Gastrocnemius medialis (tissue), 4 donors: ENCODE data around the gene C19orf12. TPM values are rescaled to one million over a fixed set of nuclear protein-coding genes. Genes with fewer than 3 reads are reported as not detected.
"Not testable (repeated sequence)": the region's sequence is repeated elsewhere in the genome, so short reads cannot be mapped to it uniquely, and the experiment has no call there.

Experiments
- ATAC-seq, 2 donors: fragments of 150-250 bp; one replicate each; pipeline ENCODE4 v1.9.1; 2016
- DNase-seq, 2 donors: peaks; one replicate each; pipeline ENCODE4 v3.0.0-alpha.2; 2019
- H3K27ac ChIP-seq, 4 donors: fragments of 200-600 bp; sonication (generic); 1 replicate in 1 of 4; 2 replicates in 3 of 4; pipeline ENCODE4 v1.5.1; 2016 to 2018; ENCODE audit warnings: mild to moderate bottlenecking in 2 of 4, moderate library complexity in 1 of 4
- H3K27me3 ChIP-seq, 3 donors: fragments of 200-600 bp; sonication (generic) in 2 of 3; 1 replicate in 1 of 3; 2 replicates in 2 of 3; pipeline versions ENCODE4 v1.5.1 to v1.6.0; 2016 to 2019; ENCODE audit warnings: mild to moderate bottlenecking in 1 of 3, moderate library complexity in 1 of 3
- H3K36me3 ChIP-seq, 2 donors: fragments of 200-600 bp; sonication (generic) in 1 of 2; one replicate each; pipeline ENCODE4 v1.5.1; 2017 to 2018
- H3K4me1 ChIP-seq, 2 donors: fragments of 200-600 bp; sonication (generic) in 1 of 2; one replicate each; pipeline ENCODE4 v1.5.1; 2016 to 2017; ENCODE audit warnings: mild to moderate bottlenecking in 2 of 2
- H3K4me3 ChIP-seq, 4 donors: fragments of 200-600 bp; sonication (generic) in 3 of 4; 1 replicate in 1 of 4; 2 replicates in 3 of 4; pipeline ENCODE4 v1.5.1; 2016 to 2019; ENCODE audit warnings: mild to moderate bottlenecking in 2 of 4
- H3K9me3 ChIP-seq, 3 donors: fragments of 200-600 bp; sonication (generic) in 2 of 3; 1 replicate in 1 of 3; 2 replicates in 2 of 3; pipeline ENCODE4 v1.5.1; 2016 to 2019
- CTCF ChIP-seq, 5 experiments: fragments of 450-650 bp in 3 of 5; fragments of 200-600 bp in 2 of 5; sonication (generic) in 2 of 5; IDR thresholded peaks in 4 of 5; conservative IDR thresholded peaks in 1 of 5; 1 replicate in 4 of 5; 2 replicates in 1 of 5; pipeline ENCODE4 v1.5.1; 2016 to 2019; ENCODE audit warnings: antibody characterized with exemption in 5 of 5, mild to moderate bottlenecking in 3 of 5, moderate library complexity in 3 of 5
- POLR2A ChIP-seq, 2 donors: fragments of 450-650 bp; IDR thresholded peaks; one replicate each; pipeline ENCODE4 v1.6.1; 2017; ENCODE audit warnings: antibody characterized with exemption in 2 of 2, mild to moderate bottlenecking in 2 of 2, moderate library complexity in 2 of 2
- in situ Hi-C, 4 donors: fragments of 200-750 bp; cut with MboI; loops; one replicate each; pipeline versions ENCODE4 v1.15.0 to v1.8.0; 2017; ENCODE audit warnings: low sequenced_read_pairs in 4 of 4
- intact Hi-C: fragments of 100-400 bp; cut with DNase I; formaldehyde crosslinking; loops from one replicate; pipeline ENCODE4 v1.15.1; 2023; ENCODE audit warnings: low total_unique reads
- total RNA-seq, 4 donors: library from RNA; depleted of rRNA; stranded (reverse); fragments of >200 nt; gene quantifications; one replicate each; pipeline versions ENCODE4 v1.1.0 to v1.2.3, GENCODE V29; 2016

C19orf12 gene
- total RNA-seq, 4 donors from 2014 or later, result 54.4 to 142 (median 69.8) TPM

GRCh38 chr19:29672933-29673336, 42.1 kb downstream of the C19orf12 start:
- no peak for ATAC-seq
- peaks cover 95 to 98% of the 10 kb centered on the region in 2 donors for H3K4me1 ChIP-seq
- no peaks in the 10 kb centered on the region for H3K27me3 ChIP-seq
- H3K4me3 ChIP-seq, result peak overlapping the region in 2 of 4 donors; percentile 6 to 29
- peak overlapping the region; percentile 94 to 100 (median 98) for H3K27ac ChIP-seq
- in situ Hi-C loops, result no loop called here
- H3K36me3 ChIP-seq, result peaks cover 0 to 24% of the 10 kb centered on the region in 2 donors
- intact Hi-C loops, result no loop called here
- H3K9me3 ChIP-seq, result no peaks in the 10 kb centered on the region
- peak in 1 of 2 donors; percentile 50 for DNase-seq
- TF ChIP-seq POLR2A (IDR thresholded peaks at IDR 0.05), result no peak
- TF ChIP-seq CTCF (IDR thresholded peaks at IDR 0.05 in 4 of 5, conservative IDR thresholded peaks at IDR 0.05 in 1 of 5), result no peak

- Histone ChIP-seq H3K36me3 (peaks cover 0 to 24% of the 10 kb centered on the region in 2 donors), H3K27ac (peak overlapping the region; percentile 94 to 100 (median 98)), H3K27me3 (no peaks in the 10 kb centered on the region), H3K4me1 (peaks cover 95 to 98% of the 10 kb centered on the region in 2 donors), H3K4me3 (peak overlapping the region in 3 of 4 donors; percentile 6 to 33 (median 29)), H3K9me3 (no peaks in the 10 kb centered on the region)
- intact Hi-C loops, result no loop called here
- in situ Hi-C loops, result no loop called here
- no peak for TF ChIP-seq POLR2A (IDR thresholded peaks at IDR 0.05)
- TF ChIP-seq CTCF (IDR thresholded peaks at IDR 0.05 in 4 of 5, conservative IDR thresholded peaks at IDR 0.05 in 1 of 5), result no peak
- peak in 1 of 2 donors; percentile 38 for DNase-seq
- no peak for ATAC-seq
Measured at GRCh38 chr19:29672319-29672932, 42.6 kb downstream of the C19orf12 start.

GRCh38 chr19:29671393-29672160, 43.5 kb downstream of the C19orf12 start:
- H3K4me3 ChIP-seq, result peak overlapping the region in 3 of 4 donors; percentile 9 to 33 (median 29)
- peaks cover 94 to 95% of the 10 kb centered on the region in 2 donors for H3K4me1 ChIP-seq
- ATAC-seq (peak; percentile 81 to 85), DNase-seq (peak; percentile 86 to 92)
- peak; percentile 46 to 78 (median 52) for TF ChIP-seq CTCF (IDR thresholded peaks at IDR 0.05 in 4 of 5, conservative IDR thresholded peaks at IDR 0.05 in 1 of 5)
- TF ChIP-seq POLR2A (IDR thresholded peaks at IDR 0.05), result peak; percentile 51 to 79
- peaks cover 0 to 24% of the 10 kb centered on the region in 2 donors for H3K36me3 ChIP-seq
- H3K27me3 ChIP-seq, result no peaks in the 10 kb centered on the region
- H3K27ac ChIP-seq, result peak overlapping the region; percentile 94 to 100 (median 98)
- intact Hi-C loops (no loop called here), in situ Hi-C loops (no loop called here)
- no peaks in the 10 kb centered on the region for H3K9me3 ChIP-seq

GRCh38 chr19:29671026-29671392, 44.1 kb downstream of the C19orf12 start:
- in situ Hi-C loops, H3K9me3 ChIP-seq, intact Hi-C loops, H3K27me3 ChIP-seq: not testable (repeated sequence)
- peak; percentile 0 to 16 for ATAC-seq
- peaks cover 88 to 89% of the 10 kb centered on the region in 2 donors for H3K4me1 ChIP-seq
- peak overlapping the region in 2 of 4 donors; percentile 9 to 33 for H3K4me3 ChIP-seq
- peak overlapping the region; percentile 94 to 100 (median 98) for H3K27ac ChIP-seq
- H3K36me3 ChIP-seq, result peaks cover 0 to 22% of the 10 kb centered on the region in 2 donors
- peak in 1 of 2 donors; percentile 46 for DNase-seq

GRCh38 chr19:29670255-29670654, 44.8 kb downstream of the C19orf12 start:
- peak overlapping the region; percentile 94 to 100 (median 98) for H3K27ac ChIP-seq
- H3K4me3 ChIP-seq, result peak overlapping the region in 2 of 4 donors; percentile 9 to 33
- H3K9me3 ChIP-seq, result no peaks in the 10 kb centered on the region
- in situ Hi-C loops (no loop called here), intact Hi-C loops (no loop called here)
- H3K4me1 ChIP-seq, result peaks cover 81 to 82% of the 10 kb centered on the region in 2 donors
- no peaks in the 10 kb centered on the region for H3K27me3 ChIP-seq
- DNase-seq (no peak), ATAC-seq (no peak)
- peaks cover 0 to 17% of the 10 kb centered on the region in 2 donors for H3K36me3 ChIP-seq
- TF ChIP-seq CTCF (IDR thresholded peaks at IDR 0.05 in 4 of 5, conservative IDR thresholded peaks at IDR 0.05 in 1 of 5), result no peak
